ENCODE results near the gene CX3CR1. TPM values are rescaled to one million over a fixed set of nuclear protein-coding genes. Genes with fewer than 3 reads are reported as not detected.

CX3CR1 gene
- total RNA-seq, 1 donor from 2014 or later: 12.4 TPM

DNA sequence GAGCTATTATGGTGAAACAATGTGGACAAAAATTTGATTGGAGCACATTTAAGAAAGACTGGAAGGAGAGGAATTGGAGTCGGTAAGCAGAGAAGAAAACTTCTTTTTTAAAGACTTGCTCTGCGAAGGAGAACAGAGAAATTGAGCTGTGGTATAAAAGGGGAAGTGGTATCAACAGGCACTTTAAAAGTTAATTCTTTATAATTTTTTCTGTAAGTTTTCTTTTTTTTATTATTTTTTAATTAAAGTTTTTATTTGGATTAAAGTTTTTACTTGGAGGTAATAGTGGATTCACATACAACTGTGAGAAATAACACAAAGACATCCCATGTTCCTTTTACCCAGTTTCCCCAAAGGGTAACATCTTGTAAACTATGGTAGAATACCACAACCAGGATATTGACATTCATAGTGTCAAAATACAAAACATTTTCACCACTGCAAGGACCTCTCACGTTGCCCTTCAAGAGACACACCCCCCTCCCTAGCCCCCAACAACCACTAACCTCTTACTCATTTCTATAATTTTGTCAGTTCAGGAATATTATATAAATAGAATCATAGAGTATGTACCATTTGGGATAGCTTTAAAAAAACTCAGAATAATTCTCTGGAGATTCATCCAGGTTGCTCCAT is 53.6 kb downstream of the CX3CR1 start:
- intact Hi-C loops (cut with micrococcal nuclease): no loop called here

DNA sequence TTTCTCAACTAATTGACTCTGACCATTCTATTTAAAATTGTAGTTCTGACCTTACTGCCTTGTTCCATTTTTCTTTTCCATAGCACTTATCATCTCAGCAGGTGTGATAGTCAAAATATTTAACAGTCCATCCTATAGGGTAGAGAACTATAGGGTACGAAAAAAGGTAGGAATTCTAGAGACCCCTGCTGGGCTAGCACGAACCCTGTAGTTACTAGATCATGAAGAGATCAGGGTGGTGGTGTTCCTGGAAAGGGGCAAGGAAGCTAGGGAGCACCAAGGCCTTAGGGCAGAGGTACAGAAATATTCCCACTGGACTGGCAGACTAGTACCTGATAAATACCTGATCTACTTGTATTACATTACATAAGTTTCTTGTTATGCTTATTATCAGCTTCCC is 55.5 kb downstream of the CX3CR1 start:
- intact Hi-C loops (cut with micrococcal nuclease): no loop called here

DNA sequence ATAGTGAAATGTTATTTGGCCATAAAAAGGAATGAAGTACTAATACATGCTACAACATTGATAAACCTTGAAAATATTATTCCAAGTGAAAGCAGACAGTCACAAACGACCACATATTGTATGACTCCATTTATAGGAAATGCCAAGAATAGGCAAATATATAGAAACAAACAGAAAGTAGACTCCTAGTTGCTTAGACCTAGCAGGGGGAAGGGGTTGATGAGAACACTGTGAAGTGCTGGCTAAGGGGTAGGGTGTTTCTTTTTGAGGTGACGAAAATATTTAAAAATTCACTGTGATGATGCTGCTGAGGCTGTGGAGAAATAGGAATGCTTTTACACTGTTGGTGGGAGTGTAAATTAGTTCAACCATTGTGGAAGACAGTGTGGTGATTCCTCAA is 56.9 kb downstream of the CX3CR1 start:
- intact Hi-C loops (cut with micrococcal nuclease): loop anchor here (1.0 kb wide), 1 partner anchor 11 kb away; no protein-coding TSS in a partner anchor

DNA sequence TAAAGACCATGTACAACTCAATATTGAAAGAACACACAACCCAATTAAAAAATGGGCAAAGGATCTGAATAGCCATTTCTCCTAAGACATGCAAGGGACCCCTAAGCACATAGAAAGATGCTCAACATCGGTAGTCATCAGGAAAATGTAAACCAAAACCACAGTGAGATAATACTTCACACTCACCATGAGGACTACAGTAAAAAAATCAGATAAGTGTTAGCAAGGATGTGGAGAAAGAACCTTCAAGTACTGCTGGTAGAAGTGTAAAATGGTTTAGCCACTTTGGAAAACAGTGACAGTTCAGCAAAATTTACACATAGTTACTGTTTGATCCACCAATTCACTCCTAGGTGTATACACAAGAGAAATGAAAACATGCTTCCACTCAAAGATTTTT is 57.4 kb downstream of the CX3CR1 start:
- intact Hi-C loops (cut with micrococcal nuclease): loop anchor here (1.0 kb wide), 1 partner anchor 12 kb away; no protein-coding TSS in a partner anchor

DNA sequence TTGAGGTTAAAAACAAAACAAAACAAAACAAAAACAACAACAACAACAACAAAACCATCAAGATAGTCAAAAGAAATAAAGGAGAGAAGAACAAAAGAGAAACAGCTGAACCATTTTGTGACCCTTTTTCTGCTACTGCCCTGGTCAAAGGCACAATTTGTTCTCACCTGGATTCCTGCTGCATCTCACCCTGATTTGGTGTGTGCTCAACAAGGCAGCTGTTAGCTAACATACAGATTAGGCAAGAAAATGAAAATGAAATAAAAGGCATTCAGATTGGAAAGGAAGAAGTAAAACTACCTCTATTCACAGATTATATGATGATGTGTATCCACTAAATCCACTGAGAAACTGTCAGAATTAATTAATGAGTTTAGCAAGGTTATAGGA is 58.7 kb downstream of the CX3CR1 start:
- intact Hi-C loops (cut with micrococcal nuclease): loop anchor here (1.0 to 2.0 kb wide), 5 partner anchors 13 to 140 kb away; no protein-coding TSS in a partner anchor

DNA sequence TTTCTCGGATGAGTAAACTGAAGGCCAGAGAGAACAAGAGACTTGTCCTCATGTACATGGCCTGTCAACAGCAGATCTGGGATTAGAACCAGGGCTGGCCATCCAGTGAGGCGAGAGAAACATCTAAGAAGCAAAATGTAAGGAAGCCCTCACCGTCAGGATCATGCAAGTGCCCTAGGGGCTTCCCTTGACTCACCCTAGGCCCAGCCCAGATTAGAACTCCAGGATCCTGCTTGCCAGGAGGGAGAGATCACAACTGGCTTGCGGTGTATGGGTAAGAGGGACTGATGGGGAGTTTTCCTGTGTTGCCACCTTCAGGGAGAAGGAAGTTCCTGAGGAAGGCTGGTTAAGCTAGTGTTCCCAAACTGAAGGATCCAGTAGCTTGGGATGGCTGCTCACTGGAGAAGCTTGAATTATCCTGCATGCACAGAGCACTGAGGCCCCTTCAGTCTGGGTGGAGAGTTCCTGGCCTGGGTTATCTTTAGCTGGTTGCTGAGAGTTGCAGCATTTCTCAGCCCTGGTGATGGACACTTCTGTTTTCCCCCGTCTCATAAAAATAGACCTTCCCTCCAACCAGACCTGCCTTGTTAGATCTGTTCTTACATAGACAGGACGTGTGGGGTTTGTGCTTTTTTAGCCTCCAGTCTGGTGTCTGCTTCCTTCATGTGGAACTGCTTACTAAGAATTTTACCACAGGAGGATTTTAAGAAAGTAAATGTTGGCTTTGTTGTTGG is 59.3 kb downstream of the CX3CR1 start:
- intact Hi-C loops (cut with micrococcal nuclease): loop anchor here (1.0 to 2.0 kb wide), 5 partner anchors 12 to 140 kb away; no protein-coding TSS in a partner anchor

DNA sequence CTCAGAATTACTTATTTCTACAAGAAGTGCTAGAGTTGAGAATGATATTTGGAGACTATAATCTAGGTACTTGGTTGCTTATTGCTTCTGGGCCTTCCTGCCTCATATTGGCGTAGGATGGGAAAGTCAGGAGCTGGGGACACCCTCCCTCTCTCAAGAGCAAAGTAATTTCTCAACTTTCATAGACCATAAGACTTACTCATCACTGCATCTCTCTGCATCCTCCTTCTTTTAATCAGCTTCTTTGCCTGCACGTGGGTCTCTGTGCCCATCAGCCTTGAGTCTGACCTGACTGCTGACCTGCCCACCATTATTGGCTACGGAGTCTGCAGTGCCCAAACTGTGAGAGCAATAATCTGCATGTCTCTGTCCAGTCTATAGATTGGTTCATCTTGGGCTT is 60.1 kb downstream of the CX3CR1 start:
- intact Hi-C loops (cut with micrococcal nuclease): loop anchor here (2.0 kb wide), 2 partner anchors 41 to 141 kb away; no protein-coding TSS in a partner anchor

DNA sequence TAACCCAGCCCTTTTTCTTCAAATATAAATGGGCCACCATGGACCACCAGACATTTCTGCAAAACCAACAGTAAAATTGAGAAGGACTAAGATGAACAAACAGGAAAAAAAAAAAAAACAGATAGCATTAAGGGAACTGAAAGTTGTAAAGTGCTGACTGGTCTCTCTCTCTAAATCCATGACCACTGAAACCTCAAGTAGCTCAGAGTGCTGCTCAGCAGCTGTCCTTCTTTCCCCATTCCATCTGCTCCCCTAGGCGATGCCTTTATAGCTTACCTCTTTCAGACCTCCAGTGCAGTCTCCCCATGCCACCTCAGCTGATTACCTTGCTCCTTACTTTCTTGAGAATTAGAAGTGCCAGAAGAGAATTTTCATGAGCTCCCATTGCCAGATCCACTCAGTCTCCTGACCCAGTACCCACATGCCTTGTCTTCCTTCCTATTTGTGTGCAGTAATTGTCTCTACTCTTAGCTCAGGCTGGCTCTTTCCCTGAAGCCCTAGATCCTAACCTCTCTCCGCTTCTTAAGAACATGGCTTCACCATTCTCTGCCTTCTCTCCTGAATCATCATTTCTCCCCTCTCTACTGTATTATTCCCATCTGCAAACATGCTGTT is 63.6 kb downstream of the CX3CR1 start:
- intact Hi-C loops (cut with micrococcal nuclease): no loop called here

DNA sequence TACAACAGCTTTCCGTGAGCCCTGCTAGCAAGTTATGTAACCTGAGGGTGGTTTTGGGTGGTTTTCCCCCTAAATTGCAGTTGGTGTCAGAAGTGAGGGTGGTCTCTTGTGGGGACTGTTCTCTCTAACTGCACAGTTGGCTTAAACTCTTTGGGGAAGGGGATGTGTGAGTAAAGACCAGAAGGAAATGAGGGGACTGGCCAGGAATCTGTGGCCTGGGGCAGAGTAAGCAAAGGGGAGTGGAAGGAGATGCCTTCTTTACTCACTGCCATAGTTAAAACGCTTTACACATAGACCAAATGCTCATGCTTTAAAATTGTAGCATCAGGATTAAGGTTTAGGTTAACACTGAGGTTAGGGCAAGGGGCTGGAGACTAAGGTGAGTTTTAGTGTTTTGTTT is 66.2 kb downstream of the CX3CR1 start:
- intact Hi-C loops (cut with micrococcal nuclease): no loop called here

Other genes starting within 250 kb of the CX3CR1 start
- gene SCN11A, start 228.1 kb downstream of the CX3CR1 start, total RNA-seq: 0.07 and 0.12 TPM in 2 replicates
- gene WDR48, start 228.0 kb downstream of the CX3CR1 start, total RNA-seq: 43.0 and 46.4 TPM in 2 replicates
- 46.4 and 49.0 TPM in 2 replicates for gene GORASP1, start 172.4 kb downstream of the CX3CR1 start, total RNA-seq
- gene TTC21A, start 172.4 kb downstream of the CX3CR1 start, total RNA-seq: 5.1 and 6.1 TPM in 2 replicates
- 22.0 and 23.4 TPM in 2 replicates for gene CSRNP1, start 126.4 kb downstream of the CX3CR1 start, total RNA-seq
- 0.12 and 0.25 TPM in 2 replicates for gene XIRP1, start 87.4 kb downstream of the CX3CR1 start, total RNA-seq
- gene CCR8, start 49.7 kb upstream of the CX3CR1 start, total RNA-seq: 11.3 and 12.8 TPM in 2 replicates
- 33.1 and 34.5 TPM in 2 replicates for gene SLC25A38, start 103.3 kb upstream of the CX3CR1 start, total RNA-seq
- 1,413 and 1,431 TPM in 2 replicates for gene RPSA, start 126.7 kb upstream of the CX3CR1 start, total RNA-seq
- not detected in 2 replicates for gene MOBP, start 187.6 kb upstream of the CX3CR1 start, total RNA-seq

All from T-helper 1 cell treated with Interleukin-12 subunit alpha and Interleukin-12 subunit beta and Interleukin-4 antibody, amounts not matched to agents 30 ng/mL and 1 ng/mL, for 36 hours (primary cell).